HG03175 (cell line): ENCODE results near the gene NCOA6.

ENCODE experiments used
- ATAC-seq: cut with Tn5 transposase; IDR thresholded peaks from one replicate; pipeline ENCODE4 v1.9.1; 2021; ENCODE audit warnings: mild to moderate bottlenecking, moderate library complexity; ENCODE audit not compliant: unreplicated experiment

The NCOA6 gene

DNA sequence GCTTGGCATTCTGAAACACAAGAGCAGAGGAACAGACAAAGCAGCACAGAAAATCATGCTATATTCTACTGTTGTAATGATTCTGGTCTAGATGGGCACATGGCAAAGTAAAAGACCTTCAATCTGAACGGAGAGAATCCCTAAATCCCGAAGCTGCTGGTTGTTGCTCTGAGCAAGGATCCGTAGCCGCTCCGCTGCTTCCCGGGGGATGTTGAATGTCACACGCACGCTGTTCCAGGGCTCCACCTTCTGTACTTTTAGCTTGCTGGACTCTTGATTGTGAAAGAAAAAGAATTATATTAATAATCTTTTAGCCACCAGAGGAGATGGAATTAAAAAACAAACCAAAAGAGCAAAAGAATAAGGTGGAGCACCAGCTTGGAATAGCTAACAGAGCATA is 49.3 kb downstream of the NCOA6 start:
- no peak for ATAC-seq

DNA sequence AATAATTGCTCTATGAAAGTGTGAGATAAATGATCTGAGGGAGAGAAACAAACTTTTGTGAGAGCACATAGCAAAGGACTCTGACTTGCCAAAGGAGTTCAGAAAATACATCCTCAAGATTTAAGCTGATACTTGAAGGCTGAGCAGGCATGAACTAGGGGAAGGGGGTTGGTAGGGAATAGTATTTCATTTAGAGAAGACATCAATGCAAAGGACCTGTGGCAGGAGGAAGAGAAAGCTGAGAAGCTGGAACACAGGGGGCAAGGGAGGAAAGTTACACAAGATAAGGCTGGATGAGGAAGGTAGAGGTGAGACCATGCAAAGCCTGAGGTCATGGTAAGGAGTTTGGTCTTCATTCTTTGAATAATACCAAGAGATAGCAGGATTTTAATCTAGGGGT is 50.6 kb downstream of the NCOA6 start:
- ATAC-seq: no peak

DNA sequence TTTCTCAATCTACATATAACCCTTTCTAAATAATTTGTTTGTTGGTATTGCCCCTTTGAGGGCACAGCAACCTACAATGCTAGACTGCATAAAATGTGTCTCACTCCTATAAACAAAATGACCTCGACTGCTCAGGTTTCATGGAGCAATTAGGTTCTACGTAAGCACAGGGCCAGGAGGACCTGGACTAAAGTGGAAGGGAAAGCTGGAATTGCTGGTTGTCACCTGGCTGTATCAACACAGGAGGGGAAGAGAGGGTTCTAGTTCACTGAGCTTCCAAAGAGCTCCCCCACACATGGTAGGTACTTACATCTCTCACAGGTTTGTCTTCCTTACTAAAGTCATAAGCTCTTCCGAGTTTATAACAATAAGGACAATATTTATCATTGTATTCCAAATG is 51.0 kb downstream of the NCOA6 start:
- ATAC-seq: no peak

DNA sequence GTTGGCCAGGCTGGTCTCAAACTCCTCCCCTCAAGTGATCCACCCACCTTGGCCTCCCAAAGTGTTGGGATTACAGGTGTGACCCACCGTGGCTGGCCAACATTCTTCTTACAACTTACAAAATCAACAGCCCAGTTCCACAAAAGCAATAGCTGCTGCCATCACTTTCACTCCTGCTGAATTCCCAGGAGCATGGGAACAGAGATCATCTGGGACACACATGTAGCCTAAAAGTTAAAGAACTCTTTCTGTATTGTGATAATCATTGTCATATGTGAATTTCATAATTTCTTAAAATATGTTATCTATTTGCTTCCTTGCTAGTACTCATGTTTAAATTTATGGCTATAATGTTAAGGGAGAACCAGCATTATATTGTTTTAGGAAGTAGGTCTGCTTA is 51.7 kb downstream of the NCOA6 start:
- no peak for ATAC-seq

DNA sequence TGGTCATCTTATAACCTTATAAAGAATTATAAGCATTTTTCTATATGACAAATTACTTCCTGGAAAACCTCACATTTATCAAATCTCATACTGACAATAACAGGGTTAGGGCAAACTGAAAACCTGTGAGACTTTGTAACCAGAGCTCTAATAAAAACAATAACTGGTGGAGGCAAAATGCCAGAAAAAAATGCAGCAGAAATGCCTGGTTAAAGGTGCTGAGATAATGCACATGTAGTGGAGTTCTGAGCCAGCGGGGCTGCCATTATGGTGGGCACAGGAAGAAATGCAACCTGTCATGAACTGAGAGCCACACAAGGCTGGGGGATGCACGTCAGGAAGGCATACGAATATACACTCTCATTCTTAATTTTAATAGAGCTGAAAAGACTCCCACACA is 53.0 kb downstream of the NCOA6 start:
- ATAC-seq: no peak

DNA sequence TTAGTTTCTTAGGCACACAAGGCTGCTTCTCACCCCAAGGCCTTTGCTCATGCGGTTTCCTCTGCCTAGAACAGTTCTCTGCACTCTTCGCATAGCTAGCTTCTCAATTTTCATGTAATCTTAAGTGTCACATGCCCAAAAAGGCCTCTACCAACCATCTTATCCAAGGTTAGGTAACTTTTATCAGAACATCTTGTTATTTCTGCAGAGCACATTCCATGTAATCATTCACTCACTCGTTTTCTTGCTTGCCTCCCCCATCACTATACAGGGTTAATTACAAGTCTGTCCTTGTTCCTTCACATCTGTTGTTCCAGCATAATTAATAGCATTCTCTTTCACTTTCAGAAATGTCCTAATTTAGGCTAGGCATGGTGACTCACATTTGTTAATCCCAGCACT is 53.8 kb downstream of the NCOA6 start:
- no peak for ATAC-seq

DNA sequence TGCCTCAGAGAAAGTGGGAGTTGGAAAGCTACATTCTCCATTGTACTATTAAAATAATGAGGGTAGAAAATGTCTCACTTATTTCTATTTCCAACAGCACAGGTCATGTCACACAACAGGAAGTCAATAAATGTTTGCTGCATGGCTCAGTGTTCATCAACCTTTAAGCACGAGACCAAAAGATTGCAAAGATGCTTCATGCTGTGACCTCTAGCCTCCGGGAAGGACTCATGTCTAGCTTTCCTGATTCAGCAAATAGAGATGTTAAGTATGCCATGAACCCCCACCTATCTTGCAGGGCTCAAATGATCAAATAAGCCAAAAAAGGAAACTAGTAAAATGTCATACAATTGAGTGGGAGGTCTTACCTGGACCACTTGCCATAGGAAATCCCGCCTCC is 57.4 kb downstream of the NCOA6 start:
- ATAC-seq: no peak

DNA sequence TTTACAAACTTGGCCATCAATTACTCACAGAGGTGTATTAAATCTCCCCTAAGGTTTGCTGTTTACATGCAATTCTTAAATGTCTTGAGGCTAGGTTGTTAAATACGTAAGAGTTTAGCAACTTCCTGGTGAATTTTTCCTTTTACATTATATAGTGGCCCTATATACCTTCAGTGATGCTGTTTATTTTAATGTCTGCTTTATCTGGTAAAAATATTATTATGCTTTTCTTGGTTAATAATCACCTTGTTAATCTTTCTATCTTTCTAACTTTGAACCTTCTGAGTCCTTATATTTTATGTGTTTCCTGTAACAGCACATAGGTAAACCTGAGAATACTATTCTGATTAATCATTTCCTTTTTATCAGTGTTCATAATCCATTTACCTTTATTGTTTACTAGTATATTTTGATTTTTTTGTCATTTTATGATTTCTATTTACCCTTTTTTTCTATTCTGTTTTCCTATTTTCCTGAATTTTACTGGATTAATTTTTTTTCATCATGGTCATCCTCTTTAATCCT is 63.4 kb downstream of the NCOA6 start:
- no peak for ATAC-seq

DNA sequence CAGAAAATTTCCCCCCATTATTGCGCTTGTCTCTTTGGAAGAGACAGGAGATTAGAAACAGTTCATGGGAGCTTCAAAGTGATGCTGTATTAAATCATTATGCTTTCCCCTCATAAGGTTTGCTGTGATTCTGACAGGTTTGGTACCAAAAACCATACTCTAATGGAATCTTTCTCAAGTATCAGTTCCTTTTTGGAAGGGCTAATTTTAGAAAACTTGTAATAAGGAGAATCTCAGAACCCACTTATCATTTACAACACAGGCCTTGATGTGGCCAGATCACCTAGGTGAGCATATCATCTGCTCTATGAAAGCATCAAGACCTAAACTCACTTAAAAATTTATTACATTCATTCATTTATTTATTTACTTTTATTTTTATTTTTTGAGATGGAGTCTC is 70.1 kb downstream of the NCOA6 start:
- no peak for ATAC-seq

DNA sequence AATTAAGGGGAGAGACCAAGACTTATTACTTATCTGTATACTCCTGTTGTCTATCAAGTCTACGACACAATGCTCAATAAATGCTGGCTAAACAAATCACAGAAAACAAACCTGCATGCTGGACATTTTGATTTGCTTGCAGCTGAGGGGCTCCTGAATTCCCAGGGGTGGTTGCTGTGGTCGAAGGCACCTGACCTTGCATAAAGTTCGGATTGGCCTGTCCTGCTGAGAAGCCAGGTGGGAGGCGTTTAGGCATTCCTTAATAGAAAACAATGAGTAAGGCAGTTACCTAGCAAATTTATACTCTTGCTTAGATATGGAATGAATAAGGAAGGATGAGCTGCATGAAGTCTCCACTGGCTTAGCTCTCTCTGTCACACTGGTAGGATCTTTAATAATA is 70.8 kb downstream of the NCOA6 start:
- no peak for ATAC-seq

DNA sequence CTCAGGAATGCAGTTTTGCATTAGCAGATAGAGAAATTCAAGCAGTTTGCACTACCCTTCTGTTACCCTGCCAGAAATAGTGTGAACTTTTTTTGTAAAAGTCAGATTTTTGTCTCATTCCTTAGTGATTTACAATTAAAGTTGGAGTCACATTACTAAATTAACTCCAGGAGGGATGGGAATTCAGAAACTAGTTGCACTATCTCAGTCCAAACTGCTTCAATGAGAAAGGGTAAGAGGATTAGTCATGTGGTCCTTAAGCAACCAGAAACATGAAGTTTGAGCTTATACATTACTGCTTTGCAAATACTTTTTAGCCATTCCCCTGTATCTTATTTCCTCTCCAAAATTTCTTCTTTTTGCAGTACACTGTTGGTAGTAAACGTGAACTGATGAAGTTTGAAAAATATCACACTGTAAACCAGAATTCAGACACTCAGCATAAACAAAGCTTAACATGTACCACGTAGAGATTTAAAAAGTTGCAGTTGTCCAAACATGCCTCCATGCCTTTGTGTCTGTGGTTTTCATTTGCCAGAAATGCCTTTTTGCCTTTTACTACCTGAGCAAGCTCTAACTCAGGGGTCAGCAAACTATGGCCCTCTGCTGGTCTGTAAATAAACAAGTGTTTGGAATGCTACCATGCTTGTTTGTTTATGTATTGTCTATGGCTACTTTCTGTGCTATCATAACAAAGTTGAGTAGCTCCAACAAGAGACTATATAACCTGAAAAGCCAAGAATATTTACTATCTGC is 71.6 kb downstream of the NCOA6 start:
- ATAC-seq: no peak

DNA sequence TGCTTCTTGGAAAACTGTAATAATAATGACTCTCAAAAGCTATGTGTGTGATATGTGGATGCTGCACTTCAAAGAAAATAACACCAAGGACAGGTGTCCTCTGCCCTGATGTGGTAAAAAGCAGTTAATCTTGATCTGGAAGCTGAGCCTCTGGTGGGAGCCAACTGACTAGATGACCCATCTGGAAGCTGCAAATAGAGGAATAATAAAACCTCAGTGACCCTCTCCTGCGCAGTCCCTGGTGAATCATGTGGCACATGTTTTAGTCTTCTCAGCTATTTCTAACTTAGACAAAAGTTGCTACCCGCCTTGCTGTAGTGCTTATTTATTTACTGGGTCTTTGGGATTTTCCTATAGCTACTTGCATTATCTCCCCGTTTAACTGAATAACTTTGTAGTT is 74.0 kb downstream of the NCOA6 start:
- no peak for ATAC-seq

DNA sequence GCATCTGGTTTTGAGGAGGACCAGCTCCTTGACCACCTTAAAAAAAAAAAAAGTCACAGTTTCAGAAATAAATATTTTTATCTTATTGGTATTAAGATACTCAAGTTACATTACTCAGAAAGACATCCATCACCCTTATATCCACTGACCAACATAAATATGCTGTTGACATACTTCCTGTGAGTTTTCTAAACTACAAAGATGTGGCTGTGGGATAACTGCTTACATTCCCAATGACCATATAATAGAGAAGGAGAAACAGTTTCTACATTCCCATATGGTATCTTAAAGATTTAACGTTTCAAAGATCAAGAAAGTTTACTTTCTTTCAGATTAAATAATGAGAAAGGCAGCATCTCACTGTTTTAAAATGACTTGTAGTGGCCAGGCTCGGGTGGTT is 75.0 kb downstream of the NCOA6 start:
- no peak for ATAC-seq

DNA sequence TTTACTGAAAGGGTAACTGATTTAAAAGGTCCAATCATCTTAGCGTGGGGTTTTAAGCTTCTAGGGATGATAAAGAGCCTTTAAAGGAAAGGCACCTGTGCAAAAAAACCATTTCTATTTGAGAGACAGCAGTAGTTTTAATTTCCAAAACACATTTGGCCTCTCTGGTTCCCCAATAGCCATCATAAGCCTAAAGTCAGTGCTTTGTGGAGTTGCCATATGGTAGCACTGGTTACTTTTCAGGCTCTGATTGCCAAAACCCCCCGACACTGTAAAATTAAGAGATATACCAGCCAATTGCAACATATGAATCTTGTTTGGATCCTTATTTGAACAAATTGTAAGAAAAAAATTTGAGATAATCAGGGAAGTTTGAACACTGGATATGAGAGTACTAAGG is 76.7 kb downstream of the NCOA6 start:
- no peak for ATAC-seq

DNA sequence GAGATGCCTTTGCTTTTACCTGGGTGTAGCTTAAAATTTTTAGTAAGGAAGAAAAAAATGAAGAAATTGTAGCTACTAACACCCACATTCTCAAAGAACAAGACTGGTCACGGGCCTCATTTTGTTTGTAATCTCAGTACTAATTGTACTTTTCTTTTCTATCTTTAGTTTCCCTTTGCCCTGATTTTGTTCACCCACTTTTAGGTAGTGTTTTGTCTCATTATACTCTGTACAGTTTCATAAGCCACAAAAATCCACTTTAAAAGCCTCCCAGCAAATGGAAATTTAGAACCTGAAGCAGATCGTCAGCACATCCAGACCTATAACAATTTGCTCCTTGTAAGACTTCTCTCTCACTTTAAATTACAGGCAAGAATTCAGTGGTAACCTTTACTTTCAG is 78.0 kb downstream of the NCOA6 start:
- ATAC-seq: no peak

DNA sequence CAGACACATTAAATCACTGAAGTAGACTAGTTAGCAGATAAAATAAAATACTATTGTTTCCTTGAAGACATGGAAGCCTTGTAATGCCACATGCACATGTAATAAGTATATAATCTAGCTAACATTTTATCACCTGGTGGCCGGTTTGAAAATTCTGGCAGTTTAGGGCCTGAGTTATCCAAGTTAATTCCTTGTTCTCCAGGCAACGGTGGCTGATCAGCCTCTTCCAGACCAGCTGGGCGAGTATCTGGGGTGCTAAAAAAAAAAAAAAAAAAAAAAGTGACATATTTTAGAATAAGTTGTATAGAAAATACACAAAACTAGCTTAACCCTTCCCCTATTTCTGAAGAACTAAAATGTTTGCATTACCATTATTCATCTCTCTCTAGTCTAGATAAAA is 78.8 kb downstream of the NCOA6 start:
- no peak for ATAC-seq

DNA sequence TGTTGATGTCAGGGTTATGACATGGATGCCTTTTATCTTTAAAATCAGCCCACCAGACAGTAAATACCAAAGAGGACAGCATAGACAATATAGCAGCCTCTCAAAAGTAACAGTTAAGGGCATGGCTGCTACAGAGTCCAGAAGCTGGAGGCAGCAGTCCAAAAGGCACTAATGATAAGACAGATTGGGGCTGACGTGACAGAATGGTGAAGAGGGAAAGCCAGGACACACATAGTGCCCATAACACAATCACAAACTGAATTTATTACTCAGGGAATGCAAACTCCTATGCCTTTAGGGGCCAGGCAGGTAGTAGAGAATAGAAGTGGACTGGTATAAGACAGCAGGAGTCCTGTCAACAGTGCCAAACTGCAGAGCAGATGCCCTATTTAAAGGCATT is 80.6 kb downstream of the NCOA6 start:
- no peak for ATAC-seq

DNA sequence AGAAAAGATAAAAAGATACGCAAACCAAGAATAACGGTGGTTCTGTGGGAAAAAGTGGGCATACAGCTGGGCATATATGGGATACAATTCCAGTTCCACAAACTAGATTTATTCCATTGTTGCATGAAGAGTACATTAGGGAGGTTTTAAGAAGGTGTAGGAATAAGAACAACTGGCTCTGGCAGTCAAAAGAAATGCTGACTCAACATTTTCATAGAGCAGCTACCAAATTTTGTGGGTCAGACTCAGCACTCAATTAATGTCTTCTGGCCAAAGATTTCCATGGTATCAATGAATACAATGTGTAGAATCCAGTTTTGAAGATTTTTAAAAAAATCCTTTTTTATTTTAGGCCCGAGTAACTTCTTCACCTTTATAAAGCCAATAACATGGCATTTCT is 81.1 kb downstream of the NCOA6 start:
- no peak for ATAC-seq

DNA sequence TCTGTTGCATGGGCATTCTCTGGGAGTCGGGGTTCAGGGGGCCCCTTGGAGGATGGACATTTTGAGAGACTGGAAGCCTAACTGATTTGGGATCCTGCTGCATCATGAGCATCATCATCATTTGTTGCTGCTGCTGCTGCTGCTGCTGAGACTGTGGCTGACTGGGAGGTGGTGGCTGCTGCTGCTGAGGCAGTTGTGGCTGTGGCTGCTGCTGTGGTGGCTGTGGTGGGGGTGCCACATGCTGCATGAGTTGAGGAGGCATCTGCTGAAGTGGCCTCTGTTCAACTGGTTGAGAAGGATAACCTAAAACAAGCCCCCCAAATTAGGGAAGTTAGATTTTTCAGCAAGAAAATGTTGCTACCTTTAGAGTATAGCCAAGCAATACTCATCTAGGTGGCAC is 82.4 kb downstream of the NCOA6 start:
- no peak for ATAC-seq

DNA sequence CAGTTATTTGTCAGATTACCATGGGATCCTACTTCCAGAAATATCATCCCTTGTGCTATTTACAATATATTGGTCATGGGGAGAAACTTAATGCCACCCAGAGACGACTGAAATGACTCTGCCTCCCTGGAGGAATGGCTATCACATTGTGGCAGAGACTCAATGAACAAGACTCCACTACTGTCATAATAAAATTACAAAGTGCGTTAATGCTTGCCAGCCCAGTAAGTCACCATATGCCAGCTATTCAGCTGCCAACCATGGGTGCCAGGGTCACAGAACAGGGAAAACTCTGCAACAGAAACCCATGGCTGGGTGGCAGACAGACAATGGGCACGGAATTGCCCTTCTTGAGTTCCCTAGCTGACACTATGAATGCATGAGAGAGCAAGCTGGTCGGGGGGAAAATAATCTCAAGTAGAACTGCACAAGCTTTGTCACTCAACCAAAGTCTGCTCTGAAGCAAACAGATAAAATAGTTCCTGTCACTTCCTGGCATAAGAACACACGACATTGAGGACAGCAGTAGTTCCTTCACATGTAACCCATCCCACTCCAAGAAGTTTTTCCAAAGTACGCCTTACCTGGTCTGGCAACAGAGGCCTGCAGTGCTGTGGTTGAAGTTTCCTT is 89.2 kb downstream of the NCOA6 start:
- ATAC-seq: no peak

DNA sequence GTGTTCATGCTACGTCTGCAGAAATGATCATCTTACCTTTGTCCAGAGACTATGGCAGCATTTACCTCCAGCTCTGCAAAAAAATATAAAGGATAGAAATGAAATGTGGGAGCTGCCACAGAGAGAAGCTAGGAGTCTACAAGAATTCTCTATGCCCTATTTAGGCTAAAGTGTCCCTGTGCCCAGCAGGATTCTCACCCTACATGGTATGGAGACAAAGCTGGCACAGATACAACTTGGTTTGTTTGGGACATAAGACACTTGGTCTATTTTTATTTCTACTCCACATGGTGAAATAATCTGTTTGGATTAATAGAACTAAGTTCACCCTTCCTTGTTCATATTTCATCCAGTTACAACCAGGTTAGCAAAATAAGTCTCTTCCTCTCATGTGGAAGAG is 92.9 kb downstream of the NCOA6 start:
- ATAC-seq: no peak

DNA sequence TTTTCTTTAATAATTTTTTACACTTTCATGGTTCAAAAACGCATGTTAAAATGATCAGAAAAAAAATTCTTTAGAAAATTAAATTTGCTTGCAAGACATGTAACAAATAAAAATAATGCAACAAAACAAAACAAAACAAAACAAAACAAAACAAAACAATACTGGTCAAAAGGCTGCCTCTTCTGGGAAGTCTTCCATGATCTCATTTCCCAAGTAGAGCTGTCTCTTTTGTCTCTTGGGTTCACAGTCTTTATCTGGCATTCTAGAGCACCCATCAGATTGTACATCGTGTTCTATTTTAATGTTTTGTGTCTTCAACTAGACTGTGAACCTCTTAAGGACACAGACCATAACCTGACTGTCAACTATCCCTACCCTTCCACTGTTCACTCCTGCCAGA is 96.0 kb downstream of the NCOA6 start:
- no peak for ATAC-seq

DNA sequence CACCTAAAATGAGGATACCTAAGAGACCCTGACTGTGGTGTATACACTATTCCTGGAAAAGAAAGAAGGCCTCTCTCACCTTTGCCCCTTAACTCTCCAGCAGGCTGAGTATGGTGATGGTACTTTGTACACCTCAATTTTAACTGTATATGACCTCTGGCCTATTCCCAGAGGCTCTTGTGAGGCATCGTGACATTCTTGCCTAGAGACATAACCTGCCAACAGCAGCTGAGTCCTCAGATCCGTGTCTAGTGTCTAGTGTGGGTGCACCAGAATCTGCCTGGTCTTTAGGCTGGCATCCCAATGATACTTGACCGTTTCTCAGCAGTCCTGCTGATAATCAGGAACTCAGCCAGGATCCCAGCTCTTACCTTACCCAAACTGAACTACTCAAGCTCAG is 101.3 kb downstream of the NCOA6 start:
- no peak for ATAC-seq
